Endothelial cell of umbilical vein (primary cell): ENCODE results near the gene MYH15. TPM values are rescaled to one million over a fixed set of nuclear protein-coding genes. Genes with fewer than 3 reads are reported as not detected.

ENCODE experiments used
- BruUV-seq: library from RNA; stranded (reverse); fragments of 400-500 nt; replicated peaks from 2 replicates; lab custom pipeline; 2021; lab: Mats Ljungman, UMichigan
- CTCF ChIA-PET: fragments of 300-600, 350-600 bp; sonication (Branson Sonifier 250); formaldehyde crosslinking; loops from one replicate; lab custom pipeline; 2021; ENCODE audit warnings: antibody characterized with exemption, inconsistent platforms; lab: Charles Lee
- POLR2A ChIA-PET: fragments of 300-600, 350-600 bp; sonication (Branson Sonifier 250); formaldehyde crosslinking; loops from one replicate; lab custom pipeline; 2021; ENCODE audit warnings: antibody characterized with exemption, inconsistent platforms; lab: Charles Lee
- DNase-seq: peaks from one replicate; pipeline ENCODE4 v3.0.0-alpha.2; 2011; ENCODE audit warnings: low read depth, low spot score
- FAIRE-seq: peaks from 2 replicates; lab custom pipeline; 2011; peaks lifted over from hg19 to GRCh38; lab: Jason Lieb, UNC
- H2AFZ ChIP-seq: 2 replicates; pipeline ENCODE4 v1.6.0; 2012; ENCODE audit warnings: low read depth, low read length, control low read depth, inconsistent platforms
- H3K27ac ChIP-seq: 2 replicates; pipeline ENCODE4 v1.5.1; 2011; ENCODE audit warnings: low read depth, mild to moderate bottlenecking, control low read depth, low read length, moderate library complexity; ENCODE audit not compliant: insufficient read depth
- H3K27me3 ChIP-seq, 2 experiments: 2 replicates each; pipeline versions ENCODE4 v1.6.0 to v1.6.1; 2011; ENCODE audit warnings: low read length in 2 of 2, mixed read lengths in 1 of 2; ENCODE audit not compliant: control insufficient read depth in 2 of 2, insufficient read depth in 2 of 2
- H3K36me3 ChIP-seq, 2 experiments: 2 replicates in 1 of 2; 3 replicates in 1 of 2; pipeline ENCODE4 v1.5.1; 2011; ENCODE audit warnings: low read length in 2 of 2, mild to moderate bottlenecking in 1 of 2, moderate library complexity in 1 of 2; ENCODE audit not compliant: control insufficient read depth in 2 of 2, insufficient read depth in 2 of 2; ENCODE audit errors: extremely low read depth in 1 of 2
- H3K4me1 ChIP-seq: 3 replicates; pipeline ENCODE4 v1.5.1; 2011; ENCODE audit warnings: mild to moderate bottlenecking, low read length; ENCODE audit not compliant: control insufficient read depth, insufficient read depth; ENCODE audit errors: extremely low read depth
- H3K4me2 ChIP-seq: 2 replicates; pipeline ENCODE4 v1.6.1; 2011; ENCODE audit warnings: low read length, control low read depth, mixed read lengths; ENCODE audit not compliant: insufficient read depth
- H3K4me3 ChIP-seq, 3 experiments: fragments of 200-600 bp in 1 of 3; sonication (generic), shearing (Covaris generic) in 1 of 3; replicated peaks in 1 of 3; 2 replicates each; pipeline ENCODE4 v1.5.1; 2011 to 2016; ENCODE audit warnings: control low read depth in 3 of 3, low read length in 3 of 3, mild to moderate bottlenecking in 2 of 3, inconsistent platforms in 1 of 3, low read depth in 1 of 3, moderate library complexity in 1 of 3; ENCODE audit not compliant: insufficient read depth in 1 of 3
- H3K79me2 ChIP-seq: 2 replicates; pipeline ENCODE4 v1.6.0; 2012; ENCODE audit warnings: low read length, inconsistent platforms; ENCODE audit not compliant: control insufficient read depth, insufficient read depth
- H3K9ac ChIP-seq: replicated peaks from 2 replicates; pipeline ENCODE3; 2011; ENCODE audit warnings: low read length, control low read depth; ENCODE audit not compliant: insufficient read depth; ENCODE audit errors: extremely low read depth
- H3K9me1 ChIP-seq: replicated peaks from 3 replicates; pipeline ENCODE4 v1.6.0; 2011; ENCODE audit warnings: mild to moderate bottlenecking, low read length; ENCODE audit not compliant: control insufficient read depth, insufficient read depth; ENCODE audit errors: extremely low read depth
- H3K9me3 ChIP-seq: replicated peaks from 2 replicates; pipeline ENCODE4 v1.5.1; 2012; ENCODE audit warnings: low read length, inconsistent platforms; ENCODE audit not compliant: control insufficient read depth, insufficient read depth
- H4K20me1 ChIP-seq: replicated peaks from 2 replicates; pipeline ENCODE3; 2011; ENCODE audit warnings: mild to moderate bottlenecking, low read length; ENCODE audit not compliant: control insufficient read depth, insufficient read depth; ENCODE audit errors: extremely low read depth
- EZH2 ChIP-seq: IDR thresholded peaks from 2 replicates; pipeline ENCODE4 v1.6.1; 2012; ENCODE audit warnings: borderline replicate concordance, low read depth, mild to moderate bottlenecking, moderate library complexity, low read length, inconsistent platforms; ENCODE audit not compliant: severe bottlenecking
- FOS ChIP-seq: IDR thresholded peaks from 2 replicates; pipeline ENCODE4 v1.6.1; 2011; ENCODE audit warnings: mild to moderate bottlenecking, low read length, moderate library complexity, borderline replicate concordance; ENCODE audit not compliant: insufficient read depth
- JUN ChIP-seq: IDR thresholded peaks from 2 replicates; pipeline ENCODE4 v1.6.1; 2011; ENCODE audit warnings: borderline replicate concordance, low read depth; ENCODE audit not compliant: insufficient read length, insufficient read depth
- MYC ChIP-seq: IDR thresholded peaks from one replicate; pipeline ENCODE4 v1.6.1; 2011; ENCODE audit warnings: mild to moderate bottlenecking, low read depth, low read length
- POLR2A ChIP-seq: IDR thresholded peaks from 2 replicates; pipeline ENCODE4 v1.6.1; 2012; ENCODE audit warnings: low read depth, mild to moderate bottlenecking, control low read depth, low read length
- POLR2AphosphoS5 ChIP-seq: IDR thresholded peaks from 2 replicates; pipeline ENCODE4 v1.6.1; 2012; ENCODE audit warnings: low read depth, mild to moderate bottlenecking, control low read depth, low read length, moderate library complexity; ENCODE audit not compliant: insufficient read depth
- dilution Hi-C: fragments of 300-500 bp; cut with MboI; formaldehyde crosslinking; loops from one replicate; pipeline ENCODE4 v1.15.0; 2019; ENCODE audit warnings: low sequenced_read_pairs; ENCODE audit not compliant: extremely low pct_ligation_motif_present
- intact Hi-C: fragments of 100-400 bp; cut with micrococcal nuclease; formaldehyde crosslinking; loops from one replicate; pipeline ENCODE4 v1.10.0; 2022
- polyA plus RNA-seq, 4 experiments: library from polyadenylated mRNA; depleted of rRNA in 3 of 4; stranded (reverse) in 3 of 4; unstranded in 1 of 4; fragments of >200 nt; gene quantifications; 2 replicates each; pipeline versions ENCODE4 v1.2.1 to v1.2.3, GENCODE V29; 2011 to 2012; ENCODE audit warnings: missing spikeins in 1 of 4
- total RNA-seq: library from RNA; stranded (reverse); gene quantifications from 2 replicates; pipeline ENCODE4 v1.2.3, GENCODE V29; 2021
- TF ChIP-seq, protein P1 (sequence below), 2 donors: IDR thresholded peaks; 1 replicate in 1 of 2; 2 replicates in 1 of 2; pipeline ENCODE4 v1.5.1; 2011; ENCODE audit warnings: low read length in 2 of 2, mild to moderate bottlenecking in 2 of 2, moderate library complexity in 2 of 2, control low read depth in 1 of 2, inconsistent platforms in 1 of 2, low read depth in 1 of 2; ENCODE audit not compliant: insufficient read depth in 1 of 2; ENCODE audit errors: extremely low read depth in 1 of 2
- TF ChIP-seq, protein P2 (sequence below): IDR thresholded peaks from 2 replicates; pipeline ENCODE4 v1.6.1; 2011; ENCODE audit not compliant: insufficient read depth, insufficient read length

Gene MYH15
- total and polyA plus RNA-seq, 2 donors (not counting 3 experiments of a cell fraction or from before 2014, with no cell fraction given): 0.27 TPM; not detected in 1

DNA sequence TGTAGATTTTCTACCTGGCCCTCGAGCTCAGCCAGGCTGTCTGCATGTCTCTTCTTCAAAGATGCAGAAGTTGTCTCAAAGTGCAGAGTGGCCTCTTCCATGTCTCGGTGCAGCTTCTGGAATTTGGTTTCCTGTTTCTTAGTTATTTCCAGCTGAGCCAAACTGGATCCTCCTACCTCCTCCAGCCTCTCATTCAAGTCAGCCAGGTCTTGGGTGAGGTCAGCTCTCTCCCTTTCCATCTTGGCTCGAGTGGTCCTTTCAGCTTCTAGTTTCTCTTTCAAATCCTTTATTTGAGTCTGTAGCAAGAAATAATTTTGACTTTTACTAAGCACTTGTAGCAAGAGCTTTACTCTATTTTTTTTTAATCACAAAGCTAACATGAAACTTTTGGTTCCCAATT, 81.8 kb downstream of the MYH15 start:
- Histone ChIP-seq H3K27ac (no peak overlapping the region), H3K4me3 (no peak overlapping the region), H3K36me3 (no peaks in the 10 kb centered on the region), H4K20me1 (no peaks in the 10 kb centered on the region), H3K9me3 (no peaks in the 10 kb centered on the region), H3K9me1 (no peaks in the 10 kb centered on the region), H3K9ac (no peak overlapping the region), H3K79me2 (no peaks in the 10 kb centered on the region), H3K27me3 (no peaks in the 10 kb centered on the region), H3K4me1 (no peaks in the 10 kb centered on the region), H3K4me2 (no peak overlapping the region), H2AFZ (no peak overlapping the region)
- ChIA-PET POLR2A (no interaction called here), CTCF (interaction anchor here (0.8 to 1.6 kb wide), 5 partner anchors 9 to 583 kb away, joined by 3 to 7 read pairs (median 3); no protein-coding TSS in a partner anchor)
- BruUV-seq: no TSS peak
- FAIRE-seq (no peak), DNase-seq (no peak)
- TF ChIP-seq POLR2AphosphoS5 (no peak), EZH2 (no peak), FOS (no peak), MYC (no peak)
- TF ChIP-seq, protein P1, sequence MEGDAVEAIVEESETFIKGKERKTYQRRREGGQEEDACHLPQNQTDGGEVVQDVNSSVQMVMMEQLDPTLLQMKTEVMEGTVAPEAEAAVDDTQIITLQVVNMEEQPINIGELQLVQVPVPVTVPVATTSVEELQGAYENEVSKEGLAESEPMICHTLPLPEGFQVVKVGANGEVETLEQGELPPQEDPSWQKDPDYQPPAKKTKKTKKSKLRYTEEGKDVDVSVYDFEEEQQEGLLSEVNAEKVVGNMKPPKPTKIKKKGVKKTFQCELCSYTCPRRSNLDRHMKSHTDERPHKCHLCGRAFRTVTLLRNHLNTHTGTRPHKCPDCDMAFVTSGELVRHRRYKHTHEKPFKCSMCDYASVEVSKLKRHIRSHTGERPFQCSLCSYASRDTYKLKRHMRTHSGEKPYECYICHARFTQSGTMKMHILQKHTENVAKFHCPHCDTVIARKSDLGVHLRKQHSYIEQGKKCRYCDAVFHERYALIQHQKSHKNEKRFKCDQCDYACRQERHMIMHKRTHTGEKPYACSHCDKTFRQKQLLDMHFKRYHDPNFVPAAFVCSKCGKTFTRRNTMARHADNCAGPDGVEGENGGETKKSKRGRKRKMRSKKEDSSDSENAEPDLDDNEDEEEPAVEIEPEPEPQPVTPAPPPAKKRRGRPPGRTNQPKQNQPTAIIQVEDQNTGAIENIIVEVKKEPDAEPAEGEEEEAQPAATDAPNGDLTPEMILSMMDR (IDR thresholded peaks at IDR 0.05; ENCODE audit: extremely low read depth in 1 of 2, insufficient read depth in 1 of 2, low read depth in 1 of 2, low read length in 2 of 2): no peak
- intact Hi-C loops: no loop called here
- dilution Hi-C loops: no loop called here

DNA sequence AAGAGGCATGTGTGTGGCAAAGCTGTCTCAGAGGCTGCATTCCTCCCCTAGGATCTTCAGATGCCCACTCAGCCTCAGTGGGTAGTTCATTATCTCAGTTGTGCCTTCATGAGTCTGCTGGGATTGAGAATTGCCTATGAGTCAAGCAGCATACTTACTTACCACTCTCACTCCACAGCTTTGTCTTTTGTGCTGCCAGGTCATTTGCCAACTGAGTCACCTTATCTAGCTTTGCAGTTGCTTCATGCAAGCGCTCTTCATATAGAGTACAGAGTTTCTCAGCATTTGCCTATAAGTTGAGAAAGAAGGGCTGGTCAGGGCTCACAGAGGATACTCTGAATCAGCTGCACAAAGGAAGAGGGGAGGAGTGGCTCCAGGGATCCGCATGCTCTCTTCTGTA, 89.5 kb downstream of the MYH15 start:
- POLR2A ChIA-PET: no interaction called here
- H3K36me3 ChIP-seq: no peaks in the 10 kb centered on the region
- intact Hi-C loops: no loop called here
- no peaks in the 10 kb centered on the region for H4K20me1 ChIP-seq
- no peak overlapping the region for H3K27ac ChIP-seq
- no peaks in the 10 kb centered on the region for H3K79me2 ChIP-seq
- no peaks in the 10 kb centered on the region for H3K27me3 ChIP-seq
- no peak overlapping the region for H2AFZ ChIP-seq
- FAIRE-seq (no peak), DNase-seq (no peak)
- dilution Hi-C loops: no loop called here
- no peaks in the 10 kb centered on the region for H3K4me1 ChIP-seq
- no peaks in the 10 kb centered on the region for H3K9me3 ChIP-seq
- H3K9me1 ChIP-seq: no peaks in the 10 kb centered on the region
- TF ChIP-seq POLR2AphosphoS5 (no peak), POLR2A (no peak), JUN (no peak), FOS (no peak)
- TF ChIP-seq, protein P2, sequence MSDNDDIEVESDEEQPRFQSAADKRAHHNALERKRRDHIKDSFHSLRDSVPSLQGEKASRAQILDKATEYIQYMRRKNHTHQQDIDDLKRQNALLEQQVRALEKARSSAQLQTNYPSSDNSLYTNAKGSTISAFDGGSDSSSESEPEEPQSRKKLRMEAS: no peak
- no peak overlapping the region for H3K4me2 ChIP-seq
- CTCF ChIA-PET: interaction anchor here (1.3 to 2.0 kb wide), 4 partner anchors 9 to 493 kb away, joined by 3 to 7 read pairs (median 4); no protein-coding TSS in a partner anchor
- H3K4me3 ChIP-seq: no peak overlapping the region
- H3K9ac ChIP-seq: no peak overlapping the region
- BruUV-seq: no TSS peak
